Measurements from ENCODE around the gene OR51B2.

GRCh38 chr11:5349550-5349949, 25.5 kb upstream of the OR51B2 start:
- TF ChIP-seq POLR2A (IDR thresholded peaks at IDR 0.05) (no peak), CTCF (IDR thresholded peaks at IDR 0.05 in 8 of 11, conservative IDR thresholded peaks at IDR 0.05 in 3 of 11) (no peak)
